Heart left ventricle (tissue), 13 donors: ENCODE data around the gene KTI12.

Experiments
- CTCF ChIP-seq, 12 donors: fragments of 200-600 bp; sonication (generic) in 4 of 12; IDR thresholded peaks; one replicate each; pipeline versions ENCODE4 v1.5.0 to v1.8.0; 2018 to 2022; ENCODE audit warnings: antibody characterized with exemption in 12 of 12, mild to moderate bottlenecking in 5 of 12
- POLR2A ChIP-seq, 2 donors: fragments of 450-650 bp; IDR thresholded peaks; one replicate each; pipeline ENCODE4 v1.6.1; 2017; ENCODE audit warnings: antibody characterized with exemption in 2 of 2, mild to moderate bottlenecking in 2 of 2, moderate library complexity in 2 of 2
- donor health status: ischemic (EF 13 %, LVEDD 7.1; RV severe dilation, severe dysfunction).
- donor health status: DM: no; HTN: yes; CAD: no.
- donor health status: DM: no; HTN: no; CAD: no.
- donor health status: ischemic (EF 25% LVEDD 6.9; RV normal size, moderate dysfunction).
- donor health status: ischemic (EF 25% LVEDD 5.7; RV mildly dilated, moderate dysfunction).
- donor health status: ischemic (EF 35%, LVEDD 5.7; RV mildly dilated, moderate dysfunction).
- donor health status: nonischemic (EF 11% LVEDD 7.7; RV severe dilation, severe dysfunction).
- donor health status: DM: yes; HTN: yes; CAD: no.
- donor health status: PGD.
- donor health status: ischemic (EF 29% LVEDD 5.4; RV normal size, mild dysfunction).
- donor health status: nonischemic (EF 23%, LVEDD 6.1; RV moderate dilation, normal function).

- TF ChIP-seq CTCF (IDR thresholded peaks at IDR 0.05) (no peak), POLR2A (IDR thresholded peaks at IDR 0.05) (no peak)
Observed at GRCh38 chr1:52060822-52061221, 27.2 kb upstream of the KTI12 start.
